Smooth muscle cell (in vitro differentiated cells): Measurements from ENCODE around the gene PPARG. TPM values are rescaled to one million over a fixed set of nuclear protein-coding genes. Genes with fewer than 3 reads are reported as not detected.

Experiments used
- DNase-seq: peaks from one replicate; lab custom pipeline; 2025; ENCODE audit not compliant: unreplicated experiment; lab: John Stamatoyannopoulos, UW
- H2AFZ ChIP-seq: fragments of 200-600 bp; sonication (generic); 2 replicates; pipeline ENCODE4 v1.6.0; 2016; ENCODE audit warnings: antibody characterized with exemption, low read depth, mild to moderate bottlenecking
- H3F3A ChIP-seq: fragments of 200-600 bp; sonication (generic); 2 replicates; pipeline ENCODE4 v1.6.0; 2017; ENCODE audit warnings: antibody characterized with exemption, low read depth
- H3K27ac ChIP-seq: fragments of 200-600 bp; sonication (generic); 2 replicates; pipeline ENCODE4 v1.5.1; 2016; ENCODE audit warnings: low read depth, mild to moderate bottlenecking
- H3K27me3 ChIP-seq: fragments of 200-600 bp; sonication (generic); 2 replicates; pipeline ENCODE4 v1.6.1; 2016; ENCODE audit warnings: low read depth, mild to moderate bottlenecking
- H3K36me3 ChIP-seq: fragments of 200-600 bp; sonication (generic); 2 replicates; pipeline ENCODE4 v1.5.1; 2016; ENCODE audit warnings: low read depth
- H3K4me1 ChIP-seq: fragments of 200-600 bp; sonication (generic); 2 replicates; pipeline ENCODE4 v1.5.1; 2016; ENCODE audit warnings: low read depth
- H3K4me2 ChIP-seq: fragments of 200-600 bp; sonication (generic); 2 replicates; pipeline ENCODE4 v1.6.0; 2016; ENCODE audit warnings: mild to moderate bottlenecking
- H3K4me3 ChIP-seq: fragments of 200-600 bp; sonication (generic); 2 replicates; pipeline ENCODE4 v1.5.1; 2016; ENCODE audit warnings: mild to moderate bottlenecking
- H3K79me2 ChIP-seq: fragments of 200-600 bp; sonication (generic); 2 replicates; pipeline ENCODE4 v1.6.0; 2016; ENCODE audit warnings: low read depth, mild to moderate bottlenecking
- H3K9ac ChIP-seq: fragments of 200-600 bp; sonication (generic); 2 replicates; pipeline ENCODE4 v1.6.0; 2016; ENCODE audit warnings: low read depth
- H3K9me3 ChIP-seq: fragments of 200-600 bp; sonication (generic); replicated peaks from 2 replicates; pipeline ENCODE4 v1.5.1; 2016; ENCODE audit warnings: low read depth
- H4K20me1 ChIP-seq: fragments of 200-600 bp; sonication (generic); 2 replicates; pipeline ENCODE4 v1.6.0; 2016; ENCODE audit warnings: low read depth
- CTCF ChIP-seq: fragments of 200-600 bp; sonication (generic); IDR thresholded peaks from 2 replicates; pipeline ENCODE4 v1.5.1; 2017; ENCODE audit warnings: borderline replicate concordance, mild to moderate bottlenecking, antibody characterized with exemption; ENCODE audit not compliant: insufficient read depth, poor library complexity, severe bottlenecking
- WGBS: methylation state at CpG from one replicate; pipeline ENCODE4 v1.1.7; 2016; ENCODE audit warnings: low lambda C conversion rate; 5-methylcytosine and 5-hydroxymethylcytosine counted together
- polyA plus RNA-seq: library from polyadenylated mRNA; unstranded; fragments of >200 nt; fragmentation: Nextera tagmentation; extraction: Ambion mirVana; gene quantifications from 2 replicates; pipeline ENCODE4 v1.2.1, GENCODE V29; 2016
- small RNA-seq: library from RNA; depleted of rRNA; stranded (forward); fragments of <200 nt; gene quantifications from one replicate; pipeline ENCODE3, GENCODE V24; 2014
- total RNA-seq: library from RNA; depleted of rRNA; stranded (reverse); fragments of >200 nt; gene quantifications from 2 replicates; pipeline ENCODE4 v1.2.3, GENCODE V29; 2014

PPARG gene
- total and polyA plus RNA-seq, 2 experiments from 2014 or later = 1.5 to 8.5 TPM

GRCh38 chr3:12483872-12484197, 195.0 kb downstream of the PPARG start:
- Histone ChIP-seq H3K27me3 (no peaks in the 10 kb centered on the region), H3K4me1 (peaks cover 14% of the 10 kb centered on the region), H3F3A (no peaks in the 10 kb centered on the region), H3K4me2 (peak overlapping the region; percentile 95), H2AFZ (peak overlapping the region; percentile 87), H4K20me1 (no peaks in the 10 kb centered on the region), H3K27ac (no peak overlapping the region), H3K9me3 (no peaks in the 10 kb centered on the region), H3K36me3 (no peaks in the 10 kb centered on the region), H3K4me3 (peak overlapping the region; percentile 78), H3K9ac (no peak overlapping the region), H3K79me2 (no peaks in the 10 kb centered on the region)
- no peak for TF ChIP-seq CTCF
- 8% methylated on average over 10 of the region's 10 CpGs for WGBS
- no peak for DNase-seq

Small RNA genes lying within 50 kb of the gene (small RNA-seq; reads per million reads assigned to genes)
- gene AC091492.1 = 0.26 reads per million, percentile 2 among the genes with 10 or more reads in this experiment

Other genes with a start within 250 kb of the PPARG start
- 0.27 and 0.81 TPM in 2 replicates for gene TIMP4, start 130.2 kb upstream of the PPARG start, total RNA-seq
- 1.2 and 1.5 TPM in 2 replicates for gene TIMP4, start 130.2 kb upstream of the PPARG start, polyA plus RNA-seq
- gene TSEN2, start 195.4 kb downstream of the PPARG start, total RNA-seq = 3.9 and 4.8 TPM in 2 replicates
- 2.3 and 3.6 TPM in 2 replicates for gene TSEN2, start 195.4 kb downstream of the PPARG start, polyA plus RNA-seq